Neural cell (in vitro differentiated cells): ENCODE data around the gene NUBP1. TPM values are rescaled to one million over a fixed set of nuclear protein-coding genes. Genes with fewer than 3 reads are reported as not detected.

Experiments used
- H2AFZ ChIP-seq: fragments of 200-600, 300-800 bp; sonication (generic), shearing (Covaris generic); 2 replicates; pipeline ENCODE4 v1.6.0; 2014; ENCODE audit warnings: low read depth, mild to moderate bottlenecking, antibody characterized with exemption, low read length, moderate library complexity
- H3F3A ChIP-seq: fragments of 200-600 bp; shearing (Covaris generic); 2 replicates; pipeline ENCODE4 v1.6.1; 2016; ENCODE audit warnings: mild to moderate bottlenecking, moderate library complexity, mixed read lengths, antibody characterized with exemption, low read length; ENCODE audit not compliant: insufficient read depth, poor library complexity, severe bottlenecking
- H3K27ac ChIP-seq: fragments of 200-600, 300-800 bp; sonication (generic), shearing (Covaris generic); 2 replicates; pipeline ENCODE4 v1.5.1; 2014; ENCODE audit warnings: mild to moderate bottlenecking, low read length, moderate library complexity
- H3K27me3 ChIP-seq: fragments of 300-800, 200-600 bp; sonication (generic), shearing (Covaris generic); 2 replicates; pipeline ENCODE4 v1.6.0; 2014; ENCODE audit warnings: mild to moderate bottlenecking, low read depth, low read length, moderate library complexity; ENCODE audit not compliant: insufficient read depth
- H3K36me3 ChIP-seq: fragments of 300-800, 200-600 bp; sonication (generic), shearing (Covaris generic); 2 replicates; pipeline ENCODE4 v1.5.1; 2014; ENCODE audit warnings: mild to moderate bottlenecking, antibody characterized with exemption, low read length, moderate library complexity; ENCODE audit not compliant: insufficient read depth
- H3K4me2 ChIP-seq: fragments of 300-800, 200-600 bp; sonication (generic), shearing (Covaris generic); 2 replicates; pipeline ENCODE4 v1.6.0; 2014; ENCODE audit warnings: mild to moderate bottlenecking, low read length
- H3K4me3 ChIP-seq: fragments of 300-800, 200-600 bp; sonication (generic), shearing (Covaris generic); 2 replicates; pipeline ENCODE4 v1.5.1; 2014; ENCODE audit warnings: mild to moderate bottlenecking, low read length, moderate library complexity
- H3K79me2 ChIP-seq: fragments of 200-600 bp; shearing (Covaris generic); replicated peaks from 2 replicates; pipeline ENCODE4 v1.6.0; 2014; ENCODE audit warnings: mild to moderate bottlenecking, low read length, moderate library complexity; ENCODE audit not compliant: insufficient read depth
- H3K9ac ChIP-seq: fragments of 300-800, 200-600 bp; sonication (generic), shearing (Covaris generic); 2 replicates; pipeline ENCODE4 v1.6.1; 2016; ENCODE audit warnings: mild to moderate bottlenecking, low read length, mixed read lengths
- H3K9me2 ChIP-seq: fragments of 200-600 bp; shearing (Covaris generic); 2 replicates; pipeline ENCODE4 v1.6.1; 2016; ENCODE audit warnings: mild to moderate bottlenecking, low read length, mixed read lengths; ENCODE audit not compliant: insufficient read depth
- H3K9me3 ChIP-seq: fragments of 200-600, 300-800 bp; sonication (generic), shearing (Covaris generic); 2 replicates; pipeline ENCODE4 v1.6.1; 2016; ENCODE audit warnings: mild to moderate bottlenecking, mixed run types, low read length, moderate library complexity, mixed read lengths
- H4K20me1 ChIP-seq: fragments of 200-600 bp; shearing (Covaris generic); 2 replicates; pipeline ENCODE4 v1.6.1; 2016; ENCODE audit warnings: mild to moderate bottlenecking, mixed run types; ENCODE audit not compliant: insufficient read depth
- CTCF ChIP-seq: fragments of 450-650 bp; IDR thresholded peaks from 2 replicates; pipeline ENCODE4 v1.5.1; 2014; ENCODE audit warnings: antibody characterized with exemption, mild to moderate bottlenecking, moderate library complexity; ENCODE audit not compliant: poor library complexity, severe bottlenecking
- EP300 ChIP-seq: fragments of 450-650 bp; conservative IDR thresholded peaks from 2 replicates; pipeline ENCODE4 v1.6.1; 2014; ENCODE audit warnings: antibody characterized with exemption, mild to moderate bottlenecking, moderate library complexity; ENCODE audit not compliant: poor library complexity, severe bottlenecking
- EZH2 ChIP-seq: fragments of 200-600, 300-800 bp; shearing (Covaris generic), sonication (generic); IDR thresholded peaks from 2 replicates; pipeline ENCODE4 v1.6.1; 2014; ENCODE audit warnings: antibody characterized with exemption, low read length, borderline replicate concordance, mild to moderate bottlenecking; ENCODE audit not compliant: insufficient read depth, poor library complexity, severe bottlenecking
- MXI1 ChIP-seq: fragments of 450-650 bp; conservative IDR thresholded peaks from 2 replicates; pipeline ENCODE4 v1.6.1; 2014; ENCODE audit warnings: antibody characterized with exemption, mild to moderate bottlenecking; ENCODE audit not compliant: poor library complexity, severe bottlenecking
- POLR2AphosphoS5 ChIP-seq: IDR thresholded peaks from 2 replicates; pipeline ENCODE4 v1.6.1; 2012
- RAD21 ChIP-seq: fragments of 450-650 bp; conservative IDR thresholded peaks from 2 replicates; pipeline ENCODE4 v1.6.1; 2014; ENCODE audit warnings: antibody characterized with exemption, mild to moderate bottlenecking, moderate library complexity
- REST ChIP-seq: IDR thresholded peaks from 2 replicates; pipeline ENCODE4 v1.6.1; 2012; ENCODE audit warnings: borderline replicate concordance
- SMC3 ChIP-seq: fragments of 450-650 bp; conservative IDR thresholded peaks from 2 replicates; pipeline ENCODE4 v1.6.1; 2014; ENCODE audit warnings: antibody characterized with exemption, mild to moderate bottlenecking, moderate library complexity; ENCODE audit not compliant: poor library complexity
- TAF1 ChIP-seq: IDR thresholded peaks from 2 replicates; pipeline ENCODE4 v1.6.1; 2012; ENCODE audit warnings: low read depth
- polyA plus RNA-seq: library from polyadenylated mRNA; depleted of rRNA; stranded (reverse); fragments of >200 nt; gene quantifications from 2 replicates; pipeline ENCODE4 v1.2.3, GENCODE V29; 2014

NUBP1 gene
- polyA plus RNA-seq, 1 donor from 2014 or later = 19.7 TPM

- Histone ChIP-seq H4K20me1 (no peaks in the 10 kb centered on the region), H3K4me3 (no peak overlapping the region), H3K27me3 (no peaks in the 10 kb centered on the region), H3K9me3 (no peaks in the 10 kb centered on the region), H3K9ac (no peak overlapping the region), H3K4me2 (no peak overlapping the region), H3K36me3 (no peaks in the 10 kb centered on the region), H3K9me2 (no peaks in the 10 kb centered on the region), H3K27ac (no peak overlapping the region), H2AFZ (no peak overlapping the region), H3K79me2 (no peaks in the 10 kb centered on the region), H3F3A (peaks cover 2% of the 10 kb centered on the region)
- TF ChIP-seq REST = no peak
- TF ChIP-seq TAF1 = no peak
- no peak for TF ChIP-seq EP300
- no peak for TF ChIP-seq RAD21
- no peak for TF ChIP-seq POLR2AphosphoS5
- no peak for TF ChIP-seq MXI1
- TF ChIP-seq SMC3 = no peak
- TF ChIP-seq CTCF = no peak
- TF ChIP-seq EZH2 = no peak
Measured at GRCh38 chr16:10738231-10739077, 5.2 kb upstream of the NUBP1 start.

GRCh38 chr16:10740000-10740844, 3.4 kb upstream of the NUBP1 start:
- Histone ChIP-seq H3K4me2 (no peak overlapping the region), H3K9ac (no peak overlapping the region), H3K9me3 (no peaks in the 10 kb centered on the region), H3K27ac (no peak overlapping the region), H3K27me3 (no peaks in the 10 kb centered on the region), H4K20me1 (no peaks in the 10 kb centered on the region), H3K36me3 (no peaks in the 10 kb centered on the region), H3K4me3 (no peak overlapping the region), H3K9me2 (no peaks in the 10 kb centered on the region), H2AFZ (no peak overlapping the region), H3K79me2 (no peaks in the 10 kb centered on the region), H3F3A (peaks cover 2% of the 10 kb centered on the region)
- no peak for TF ChIP-seq RAD21
- no peak for TF ChIP-seq CTCF
- no peak for TF ChIP-seq MXI1
- TF ChIP-seq EP300 = no peak
